Stimulated activated CD4-positive, alpha-beta T cell treated with anti-CD3 and anti-CD28 coated beads, Interleukin-15, amount 100 ng/mL, for 48 hours (primary cell): ENCODE data around the gene TTYH2.
"Not testable (repeated sequence)": the region's sequence is repeated elsewhere in the genome, so short reads cannot be mapped to it uniquely, and the experiment has no call there.

Experiments
- DNase-seq, 2 donors: peaks; one replicate each; pipeline ENCODE4 v3.0.0-alpha.2; 2020; ENCODE audit warnings: low read depth in 2 of 2

TTYH2 gene

GRCh38 chr17:74212913-74213791 is at the start of gene TTYH2:
TSS of gene TTYH2 (plus strand) at chr17:74213571. CDS start at chr17:74213588, 17 bp downstream.
- DNase-seq: peak; percentile 47 to 51

GRCh38 chr17:74163836-74164235 is 49.5 kb upstream of the TTYH2 start:
- DNase-seq: no peak

GRCh38 chr17:74164446-74165045 is 48.8 kb upstream of the TTYH2 start:
- no peak for DNase-seq

GRCh38 chr17:74165797-74166365 is 47.5 kb upstream of the TTYH2 start:
- DNase-seq: no peak

GRCh38 chr17:74170924-74171323 is 42.4 kb upstream of the TTYH2 start:
- DNase-seq: no peak

- no peak for DNase-seq
Observed at GRCh38 chr17:74172700-74173099, 40.7 kb upstream of the TTYH2 start.

GRCh38 chr17:74176546-74177001 is 36.8 kb upstream of the TTYH2 start:
- DNase-seq: peak; percentile 22 to 28

- no peak for DNase-seq
Observed at GRCh38 chr17:74177018-74177450, 36.3 kb upstream of the TTYH2 start.

- no peak for DNase-seq
Observed at GRCh38 chr17:74179576-74179975, 33.8 kb upstream of the TTYH2 start.

- DNase-seq: no peak
Observed at GRCh38 chr17:74180336-74180735, 33.0 kb upstream of the TTYH2 start.

GRCh38 chr17:74181341-74181740 is 32.0 kb upstream of the TTYH2 start:
- no peak for DNase-seq

GRCh38 chr17:74182041-74182723 is 31.2 kb upstream of the TTYH2 start:
- DNase-seq: no peak

GRCh38 chr17:74183411-74183810 is 30.0 kb upstream of the TTYH2 start:
- DNase-seq: no peak

- DNase-seq: no peak
Observed at GRCh38 chr17:74185571-74186185, 27.7 kb upstream of the TTYH2 start.

- no peak for DNase-seq
Observed at GRCh38 chr17:74186498-74186897, 26.9 kb upstream of the TTYH2 start.

GRCh38 chr17:74187761-74188160 is 25.6 kb upstream of the TTYH2 start:
- no peak for DNase-seq

- DNase-seq: not testable (repeated sequence)
Observed at GRCh38 chr17:74188687-74189086, 24.7 kb upstream of the TTYH2 start.

GRCh38 chr17:74190154-74190553 is 23.2 kb upstream of the TTYH2 start:
- DNase-seq: no peak

- no peak for DNase-seq
Observed at GRCh38 chr17:74190807-74191406, 22.5 kb upstream of the TTYH2 start.

- no peak for DNase-seq
Observed at GRCh38 chr17:74192950-74193781, 20.2 kb upstream of the TTYH2 start.
